GM12864 (cell line): ENCODE results near the gene LRRC32.

Experiments used
- DNase-seq: peaks from one replicate; pipeline ENCODE4 v3.0.0-alpha.2; 2011; ENCODE audit warnings: low read depth
- H3K4me3 ChIP-seq: 2 replicates; pipeline ENCODE4 v1.5.1; 2011; ENCODE audit warnings: mild to moderate bottlenecking, low read depth, low read length, control low read depth
- CTCF ChIP-seq: IDR thresholded peaks from 2 replicates; pipeline ENCODE4 v1.5.1; 2011; ENCODE audit warnings: low read depth, mild to moderate bottlenecking, moderate library complexity, low read length, control low read depth, inconsistent platforms; ENCODE audit errors: missing control alignments

LRRC32 gene

DNA sequence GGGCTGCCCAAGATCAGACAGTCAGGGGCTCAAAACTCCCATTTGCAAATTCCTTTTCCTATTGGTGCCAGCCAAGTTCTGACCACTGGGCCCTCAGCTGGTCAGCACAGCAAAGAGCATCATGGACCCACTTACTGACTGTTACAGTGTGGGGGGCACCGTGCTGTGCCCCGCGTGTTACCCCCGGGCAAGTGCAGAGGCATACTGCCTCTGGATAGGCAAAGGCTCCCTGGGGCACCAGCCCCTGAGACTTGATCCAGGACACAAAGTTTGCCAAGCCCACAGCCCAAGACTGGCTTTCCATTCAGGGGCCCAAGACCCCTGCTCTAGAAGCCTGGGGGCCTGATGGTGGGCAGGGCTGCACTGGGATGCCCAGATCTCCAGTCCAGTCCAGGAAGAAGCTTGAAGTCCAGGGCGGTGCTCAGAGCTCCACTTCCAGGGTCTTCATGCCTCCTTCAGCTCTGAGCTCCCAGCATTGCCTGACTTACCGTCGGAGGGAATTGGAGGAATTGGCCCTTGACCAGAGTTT lies 6.6 kb downstream of the LRRC32 start:
- no peak for TF ChIP-seq CTCF
- DNase-seq = no peak
- no peak overlapping the region for H3K4me3 ChIP-seq

DNA sequence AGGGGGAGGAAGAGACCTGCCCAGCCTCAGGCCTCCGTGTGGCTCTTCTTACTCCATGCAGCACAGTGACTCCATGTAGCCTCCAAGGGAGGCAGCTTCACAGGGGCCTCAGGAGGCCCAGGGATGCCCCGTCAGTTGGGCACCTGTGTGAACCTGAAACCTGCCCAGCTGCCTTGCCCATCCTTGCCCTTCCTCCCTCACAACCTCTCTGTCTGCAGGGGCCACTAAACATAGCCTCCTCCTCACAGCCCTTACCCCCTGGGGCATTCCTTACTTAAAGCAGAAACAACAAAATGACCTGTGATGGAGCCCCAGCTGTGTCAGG lies 7.1 kb downstream of the LRRC32 start:
- TF ChIP-seq CTCF = no peak
- no peak for DNase-seq
- no peak overlapping the region for H3K4me3 ChIP-seq

DNA sequence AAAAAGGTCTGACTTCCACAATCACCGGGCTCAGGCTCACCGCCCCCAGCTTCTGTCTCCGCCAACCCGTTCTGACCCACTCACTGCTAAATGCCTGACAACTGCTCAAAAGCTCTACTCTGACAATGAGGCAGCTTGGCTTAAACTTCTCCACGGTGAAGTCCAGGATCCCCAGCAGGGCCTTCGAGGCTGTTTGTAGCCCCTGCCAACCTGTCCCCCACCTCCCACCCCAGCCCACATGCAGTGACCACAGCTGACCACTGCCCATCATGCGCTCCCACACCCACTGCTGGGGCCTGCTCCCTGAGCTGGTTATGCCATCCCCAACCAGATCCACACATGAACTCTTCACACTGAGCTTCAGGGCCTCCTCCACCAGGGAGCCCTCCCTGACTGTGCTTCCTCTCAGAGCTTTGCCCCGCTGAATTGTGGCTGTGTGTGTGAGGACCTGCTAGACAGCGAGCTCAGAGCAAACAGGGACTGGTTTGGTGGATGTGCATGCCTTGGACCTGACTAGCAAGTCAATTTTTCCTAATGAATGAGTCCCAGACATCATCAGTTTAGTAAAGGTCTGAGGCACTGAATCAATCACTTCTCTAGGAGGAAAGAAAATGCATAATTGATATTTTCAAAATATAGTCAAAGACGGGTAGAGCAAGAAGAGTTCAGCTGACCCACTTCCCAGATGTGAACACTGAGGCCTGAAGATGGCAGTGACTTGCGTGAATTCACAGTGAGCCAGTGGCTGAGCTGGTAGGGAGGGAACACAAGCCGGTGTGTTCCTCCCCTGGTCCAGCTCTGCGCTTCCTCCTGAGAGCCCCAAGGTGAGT lies 7.7 kb downstream of the LRRC32 start:
- DNase-seq = no peak
- TF ChIP-seq CTCF = no peak
- no peak overlapping the region for H3K4me3 ChIP-seq

DNA sequence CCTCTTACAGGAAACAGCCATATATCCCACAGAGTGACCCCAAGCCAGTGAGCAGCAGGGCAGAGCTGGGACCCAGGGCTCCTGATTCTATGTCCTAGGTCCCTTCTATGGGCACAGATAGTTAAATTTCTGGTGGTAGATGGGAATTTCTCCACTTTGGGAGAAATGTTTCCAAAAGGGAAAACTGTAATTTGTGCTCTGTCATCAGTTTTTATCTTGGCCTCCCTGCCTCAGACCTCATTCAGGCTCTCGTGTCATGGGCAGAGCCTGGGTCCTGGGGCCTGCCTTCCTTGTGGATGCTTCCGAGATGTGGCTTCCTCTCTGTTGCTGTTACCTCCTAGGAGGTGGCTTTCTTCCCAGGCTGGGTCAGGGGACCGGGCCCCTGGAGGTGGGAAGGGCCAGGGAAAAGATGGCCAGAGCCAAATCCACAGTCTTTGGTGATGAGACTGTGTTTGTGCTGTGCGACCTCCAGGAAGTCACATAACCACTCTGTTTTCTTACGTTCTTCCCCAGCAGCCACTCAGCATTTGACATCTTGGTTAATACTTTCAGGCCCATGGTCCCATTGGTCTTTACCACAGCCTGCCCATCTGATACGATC lies 8.6 kb downstream of the LRRC32 start:
- DNase-seq = no peak
- no peak overlapping the region for H3K4me3 ChIP-seq
- TF ChIP-seq CTCF = no peak

GRCh38 chr11:76661306-76661751 lies 9.2 kb downstream of the LRRC32 start:
- no peak for DNase-seq
- H3K4me3 ChIP-seq = no peak overlapping the region
- TF ChIP-seq CTCF = no peak

- no peak overlapping the region for H3K4me3 ChIP-seq
- TF ChIP-seq CTCF = no peak
- DNase-seq = no peak
Measured at GRCh38 chr11:76660533-76661305, 9.8 kb downstream of the LRRC32 start.
